Measurements from ENCODE around the gene CDYL2.

DNA sequence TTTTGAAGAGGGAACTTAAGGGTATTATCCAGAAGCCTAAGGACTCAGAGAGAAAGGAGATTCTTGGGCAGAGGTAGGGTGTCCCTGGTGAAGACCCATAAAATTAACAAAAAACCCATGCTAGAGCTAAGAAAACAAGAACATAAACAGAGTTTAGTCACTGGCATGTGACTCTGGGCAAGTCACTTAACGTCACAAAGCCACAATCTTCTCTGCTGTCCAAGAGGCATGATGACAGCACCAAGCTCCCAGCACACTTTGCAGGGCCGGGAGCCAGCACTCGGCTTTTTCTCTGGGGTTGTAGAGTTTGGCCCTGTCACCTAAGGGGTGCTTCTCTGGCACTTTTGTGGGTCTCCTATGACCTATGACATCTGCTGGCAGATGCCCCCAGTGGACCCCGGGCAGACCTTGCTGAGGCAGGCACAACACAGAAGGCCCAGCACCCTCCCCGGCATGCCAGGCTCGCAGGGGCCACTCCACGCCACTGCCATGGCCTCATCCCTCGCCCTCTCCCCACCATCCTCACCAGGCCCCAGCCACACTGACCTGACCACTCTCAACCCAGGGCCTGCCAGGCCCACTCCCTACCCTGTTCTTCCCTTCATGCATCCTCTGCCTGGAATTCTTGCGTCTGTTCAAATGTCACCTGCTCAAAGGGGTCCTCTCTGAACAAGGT, 193.8 kb downstream of the CDYL2 start:
- TF ChIP-seq POLR2A (IDR thresholded peaks at IDR 0.05; ENCODE audit: low read depth) (no peak), POLR2AphosphoS5 (IDR thresholded peaks at IDR 0.05) (no peak), EP300 (IDR thresholded peaks at IDR 0.05) (no peak)
- TF ChIP-seq, protein P1, sequence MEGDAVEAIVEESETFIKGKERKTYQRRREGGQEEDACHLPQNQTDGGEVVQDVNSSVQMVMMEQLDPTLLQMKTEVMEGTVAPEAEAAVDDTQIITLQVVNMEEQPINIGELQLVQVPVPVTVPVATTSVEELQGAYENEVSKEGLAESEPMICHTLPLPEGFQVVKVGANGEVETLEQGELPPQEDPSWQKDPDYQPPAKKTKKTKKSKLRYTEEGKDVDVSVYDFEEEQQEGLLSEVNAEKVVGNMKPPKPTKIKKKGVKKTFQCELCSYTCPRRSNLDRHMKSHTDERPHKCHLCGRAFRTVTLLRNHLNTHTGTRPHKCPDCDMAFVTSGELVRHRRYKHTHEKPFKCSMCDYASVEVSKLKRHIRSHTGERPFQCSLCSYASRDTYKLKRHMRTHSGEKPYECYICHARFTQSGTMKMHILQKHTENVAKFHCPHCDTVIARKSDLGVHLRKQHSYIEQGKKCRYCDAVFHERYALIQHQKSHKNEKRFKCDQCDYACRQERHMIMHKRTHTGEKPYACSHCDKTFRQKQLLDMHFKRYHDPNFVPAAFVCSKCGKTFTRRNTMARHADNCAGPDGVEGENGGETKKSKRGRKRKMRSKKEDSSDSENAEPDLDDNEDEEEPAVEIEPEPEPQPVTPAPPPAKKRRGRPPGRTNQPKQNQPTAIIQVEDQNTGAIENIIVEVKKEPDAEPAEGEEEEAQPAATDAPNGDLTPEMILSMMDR (IDR thresholded peaks at IDR 0.05), result no peak
